HCT116 (cell line): Measurements from ENCODE around the gene MPV17. TPM values are rescaled to one million over a fixed set of nuclear protein-coding genes. Genes with fewer than 3 reads are reported as not detected.

ENCODE experiments used
- ATAC-seq: fragments of 200-7000 bp; cut with Tn5 transposase; 2 replicates; pipeline ENCODE4 v1.9.1; 2020; ENCODE audit warnings: mild to moderate bottlenecking, moderate library complexity
- BruUV-seq: library from RNA; stranded (reverse); fragments of 400-500 nt; replicated peaks from 2 replicates; lab custom pipeline; 2021; lab: Mats Ljungman, UMichigan
- CTCF ChIA-PET: fragments of 300-600 bp; sonication (Branson Sonifier 250); formaldehyde crosslinking; loops from one replicate; lab custom pipeline; 2021; ENCODE audit warnings: antibody characterized with exemption; lab: Charles Lee
- POLR2A ChIA-PET: fragments of 300-600, 350-600 bp; sonication (Branson Sonifier 250); formaldehyde crosslinking; loops from one replicate; lab custom pipeline; 2021; ENCODE audit warnings: antibody characterized with exemption; lab: Charles Lee
- RAD21 ChIA-PET, 2 experiments: fragments of 300-600 bp; sonication (Branson Sonifier 250); formaldehyde crosslinking; loops; one replicate each; lab custom pipeline; 2023; ENCODE audit warnings: low total read pairs in 2 of 2; ENCODE audit not compliant: uncharacterized antibody in 2 of 2, unreplicated experiment in 2 of 2, low non-redundant PET in 1 of 2; lab: Charles Lee
- DNase-seq: peaks from one replicate; pipeline ENCODE4 v3.0.0-alpha.2; 2010; ENCODE audit warnings: low read depth, low spot score
- H2AFZ ChIP-seq: fragments of 200-600 bp; shearing (Covaris generic), sonication (generic); 2 replicates; pipeline ENCODE4 v1.6.1; 2017; ENCODE audit warnings: low read depth, mixed run types, mixed read lengths, antibody characterized with exemption, low read length; ENCODE audit not compliant: poor library complexity, severe bottlenecking
- H3K27ac ChIP-seq: 2 replicates; pipeline ENCODE4 v1.5.1; 2012; ENCODE audit warnings: low read depth, low read length
- H3K27me3 ChIP-seq: fragments of 200-600 bp; sonication (generic); 2 replicates; pipeline ENCODE4 v1.6.1; 2016; ENCODE audit warnings: mixed run types, low read length, mixed read lengths; ENCODE audit not compliant: insufficient read depth
- H3K36me3 ChIP-seq, 2 experiments: fragments of 200-500 bp in 1 of 2; fragments of 200-600 bp in 1 of 2; sonication (Bioruptor generic) in 1 of 2; sonication (generic) in 1 of 2; 2 replicates each; pipeline versions ENCODE4 v1.5.1 to v1.6.1; 2014 to 2016; ENCODE audit warnings: low read length in 2 of 2, inconsistent platforms in 1 of 2, mixed read lengths in 1 of 2, mixed run types in 1 of 2; ENCODE audit not compliant: insufficient read depth in 2 of 2, control insufficient read depth in 1 of 2
- H3K4me1 ChIP-seq, 2 experiments: fragments of 200-600 bp in 1 of 2; sonication (generic) in 1 of 2; 2 replicates each; pipeline versions ENCODE4 v1.5.1 to v1.6.1; 2012 to 2017; ENCODE audit warnings: low read length in 2 of 2, inconsistent platforms in 1 of 2, mild to moderate bottlenecking in 1 of 2, mixed read lengths in 1 of 2, mixed run types in 1 of 2, moderate library complexity in 1 of 2; ENCODE audit not compliant: insufficient read depth in 2 of 2, control insufficient read depth in 1 of 2
- H3K4me2 ChIP-seq: fragments of 200-600 bp; sonication (generic); 2 replicates; pipeline ENCODE4 v1.6.1; 2017; ENCODE audit warnings: mixed run types, low read length, mixed read lengths
- H3K4me3 ChIP-seq, 2 experiments: fragments of 200-600 bp in 1 of 2; sonication (generic) in 1 of 2; replicated peaks in 1 of 2; 2 replicates each; pipeline ENCODE4 v1.5.1; 2011 to 2016; ENCODE audit warnings: low read length in 2 of 2, control low read depth in 1 of 2, low read depth in 1 of 2, mild to moderate bottlenecking in 1 of 2, mixed read lengths in 1 of 2, mixed run types in 1 of 2
- H3K79me2 ChIP-seq: fragments of 200-600 bp; sonication (generic); 2 replicates; pipeline ENCODE4 v1.6.1; 2017; ENCODE audit warnings: mild to moderate bottlenecking, mixed run types, low read length, moderate library complexity, mixed read lengths; ENCODE audit not compliant: insufficient read depth
- H3K9ac ChIP-seq: fragments of 200-600 bp; sonication (generic); 2 replicates; pipeline ENCODE4 v1.6.1; 2016; ENCODE audit warnings: low read length, mixed read lengths
- H3K9me2 ChIP-seq: fragments of 200-600 bp; sonication (generic), shearing (Covaris generic); 2 replicates; pipeline ENCODE4 v1.6.1; 2017; ENCODE audit warnings: mixed run types, mild to moderate bottlenecking, moderate library complexity; ENCODE audit not compliant: insufficient read depth
- H3K9me3 ChIP-seq, 2 experiments: fragments of 200-500 bp in 1 of 2; fragments of 200-600 bp in 1 of 2; sonication (Bioruptor generic) in 1 of 2; sonication (generic) in 1 of 2; 2 replicates each; pipeline ENCODE4 v1.6.1; 2014 to 2017; ENCODE audit warnings: low read length in 2 of 2, mixed read lengths in 2 of 2, inconsistent platforms in 1 of 2, low read depth in 1 of 2, mild to moderate bottlenecking in 1 of 2, mixed run types in 1 of 2, moderate library complexity in 1 of 2; ENCODE audit not compliant: control insufficient read depth in 1 of 2, insufficient read depth in 1 of 2
- H4K20me1 ChIP-seq: fragments of 200-600 bp; sonication (generic), shearing (Covaris generic); 2 replicates; pipeline ENCODE4 v1.6.1; 2017; ENCODE audit warnings: mixed run types, mild to moderate bottlenecking, moderate library complexity; ENCODE audit not compliant: insufficient read depth
- ELF1 ChIP-seq: IDR thresholded peaks from 2 replicates; pipeline ENCODE4 v1.6.1; 2012; ENCODE audit warnings: low read depth, borderline replicate concordance
- POLR2A ChIP-seq: IDR thresholded peaks from 2 replicates; pipeline ENCODE4 v1.7.0; 2011; ENCODE audit warnings: borderline replicate concordance; ENCODE audit not compliant: insufficient read depth, insufficient read length; ENCODE audit errors: extremely low read depth
- POLR2AphosphoS5 ChIP-seq: IDR thresholded peaks from 2 replicates; pipeline ENCODE4 v1.6.1; 2011; ENCODE audit warnings: mild to moderate bottlenecking, low read depth, low read length, moderate library complexity
- SP1 ChIP-seq: IDR thresholded peaks from 2 replicates; pipeline ENCODE4 v1.6.1; 2012; ENCODE audit warnings: low read depth
- TCF7L2 ChIP-seq: IDR thresholded peaks from 2 replicates; pipeline ENCODE4 v1.7.0; 2011; ENCODE audit warnings: borderline replicate concordance, inconsistent platforms; ENCODE audit not compliant: insufficient read depth, insufficient read length; ENCODE audit errors: extremely low read depth
- YY1 ChIP-seq: IDR thresholded peaks from 2 replicates; pipeline ENCODE4 v1.6.1; 2011; ENCODE audit warnings: low read length, low read depth, moderate library complexity, mild to moderate bottlenecking; ENCODE audit not compliant: insufficient replicate concordance; ENCODE audit errors: extremely low read depth
- intact Hi-C: fragments of 100-400 bp; cut with micrococcal nuclease; formaldehyde crosslinking; loops from 2 replicates; pipeline ENCODE4 v1.10.0; 2022
- total RNA-seq: library from RNA; stranded (reverse); gene quantifications from one replicate; pipeline ENCODE4 v1.2.1, GENCODE V29; 2021; ENCODE audit not compliant: unreplicated experiment
- TF ChIP-seq, protein P1 (sequence below), 3 experiments: fragments of 200-600 bp in 1 of 3; sonication (generic) in 1 of 3; IDR thresholded peaks in 2 of 3; conservative IDR thresholded peaks in 1 of 3; 2 replicates each; pipeline ENCODE4 v1.5.1; 2012 to 2017; ENCODE audit warnings: low read depth in 2 of 3, low read length in 2 of 3, antibody characterized with exemption in 1 of 3, borderline replicate concordance in 1 of 3, control low read depth in 1 of 3, mild to moderate bottlenecking in 1 of 3, mixed read lengths in 1 of 3, mixed run types in 1 of 3, moderate library complexity in 1 of 3; ENCODE audit not compliant: insufficient read depth in 1 of 3
- TF ChIP-seq, protein P2 (sequence below): IDR thresholded peaks from 2 replicates; pipeline ENCODE4 v1.6.1; 2012; ENCODE audit warnings: low read depth
- TF ChIP-seq, protein P3 (sequence below): IDR thresholded peaks from 2 replicates; pipeline ENCODE4 v1.6.1; 2011; ENCODE audit warnings: mild to moderate bottlenecking, low read length, moderate library complexity; ENCODE audit not compliant: insufficient replicate concordance; ENCODE audit errors: extremely low read depth

MPV17 gene
- total RNA-seq, 1 experiment from 2014 or later = 55.4 TPM

DNA sequence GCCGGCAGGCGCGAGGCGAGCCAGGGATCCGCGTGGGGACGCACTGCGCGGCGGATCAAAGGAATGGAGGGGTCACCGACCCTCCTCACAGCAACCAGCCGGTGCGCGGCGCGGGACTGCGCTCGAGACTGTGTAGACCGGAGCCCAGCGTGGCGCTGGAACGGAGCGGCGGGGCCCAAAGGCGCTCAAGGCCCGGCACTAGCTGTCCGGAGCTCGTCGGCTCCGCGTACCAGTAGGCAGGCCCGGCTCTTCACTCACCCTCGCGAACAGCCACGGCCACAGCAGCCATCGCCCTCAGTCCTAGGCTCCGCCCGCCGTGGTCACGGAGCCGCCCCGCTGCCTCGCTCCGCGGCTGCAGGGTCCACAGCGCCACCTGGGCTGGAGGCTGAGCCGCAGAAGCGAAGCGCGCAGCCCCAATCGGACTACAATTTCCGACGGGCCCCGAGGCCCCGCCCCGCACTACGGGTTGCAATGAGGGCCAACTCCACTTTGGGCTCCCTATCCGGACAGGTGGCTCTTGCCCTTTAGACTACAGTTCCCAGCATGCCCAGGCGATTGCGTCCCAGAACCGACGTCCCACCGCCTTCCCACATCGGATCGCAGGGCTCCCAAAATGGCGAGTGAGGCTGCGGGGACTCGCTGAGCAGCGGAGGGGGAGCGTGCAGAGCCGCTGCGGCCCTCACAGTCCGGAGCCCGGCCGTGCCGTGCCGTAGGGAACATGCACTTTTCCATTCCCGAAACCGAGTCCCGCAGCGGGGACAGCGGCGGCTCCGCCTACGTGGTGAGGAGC is 47.3 kb upstream of the MPV17 start, which contains the start of the genes EIF2B4 and SNX17:
Gene EIF2B4 (minus strand): TSS at position 313 of the 790 bp plus-strand sequence. CDS start 24 bp downstream, at position 289.
Gene SNX17 (plus strand): TSS at position 591 of the 790 bp plus-strand sequence. CDS start 128 bp downstream, at position 719.
- no peaks in the 10 kb centered on the region for H3K9me3 ChIP-seq
- peak within 1 kb of the TSS; percentile 64 to 96 for H3K4me3 ChIP-seq
- H3K4me2 ChIP-seq = peak within 1 kb of the TSS; percentile 85
- H3K27me3 ChIP-seq = no peaks in the 10 kb centered on the region
- peaks cover 10 to 29% of the 10 kb centered on the region in 2 experiments; a peak in 3 of 4 replicates for H3K4me1 ChIP-seq
- ChIA-PET CTCF (interaction anchor here (1.0 to 1.9 kb wide), 3 partner anchors 10 to 67 kb away, joined by 4 to 7 read pairs (median 5); partner anchors contain the start of genes GTF3C2 and ZNF513), RAD21 (interaction anchor here in 1 of 2 experiments (1.4 kb wide), 1 partner anchor 67 kb away, joined by 4 read pairs; no protein-coding TSS in a partner anchor)
- H2AFZ ChIP-seq = no peak within 1 kb of the TSS
- peaks cover 56% of the 10 kb centered on the region for H3K79me2 ChIP-seq
- intact Hi-C loops = loop anchor here (1.0 to 5.0 kb wide), 3 partner anchors 10 to 48 kb away; partner anchors contain the start of genes GTF3C2, MPV17 and ZNF513
- BruUV-seq = no TSS peak
- no peaks in the 10 kb centered on the region for H3K9me2 ChIP-seq
- H3K9ac ChIP-seq = peak within 1 kb of the TSS; percentile 83
- TF ChIP-seq YY1 (peak; percentile 90), ELF1 (no peak), POLR2AphosphoS5 (peak; percentile 94), TCF7L2 (peak; percentile 100), SP1 (no peak), POLR2A (peak; percentile 77)
- TF ChIP-seq, protein P1, sequence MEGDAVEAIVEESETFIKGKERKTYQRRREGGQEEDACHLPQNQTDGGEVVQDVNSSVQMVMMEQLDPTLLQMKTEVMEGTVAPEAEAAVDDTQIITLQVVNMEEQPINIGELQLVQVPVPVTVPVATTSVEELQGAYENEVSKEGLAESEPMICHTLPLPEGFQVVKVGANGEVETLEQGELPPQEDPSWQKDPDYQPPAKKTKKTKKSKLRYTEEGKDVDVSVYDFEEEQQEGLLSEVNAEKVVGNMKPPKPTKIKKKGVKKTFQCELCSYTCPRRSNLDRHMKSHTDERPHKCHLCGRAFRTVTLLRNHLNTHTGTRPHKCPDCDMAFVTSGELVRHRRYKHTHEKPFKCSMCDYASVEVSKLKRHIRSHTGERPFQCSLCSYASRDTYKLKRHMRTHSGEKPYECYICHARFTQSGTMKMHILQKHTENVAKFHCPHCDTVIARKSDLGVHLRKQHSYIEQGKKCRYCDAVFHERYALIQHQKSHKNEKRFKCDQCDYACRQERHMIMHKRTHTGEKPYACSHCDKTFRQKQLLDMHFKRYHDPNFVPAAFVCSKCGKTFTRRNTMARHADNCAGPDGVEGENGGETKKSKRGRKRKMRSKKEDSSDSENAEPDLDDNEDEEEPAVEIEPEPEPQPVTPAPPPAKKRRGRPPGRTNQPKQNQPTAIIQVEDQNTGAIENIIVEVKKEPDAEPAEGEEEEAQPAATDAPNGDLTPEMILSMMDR (IDR thresholded peaks at IDR 0.05 in 2 of 3, conservative IDR thresholded peaks at IDR 0.05 in 1 of 3; ENCODE audit: borderline replicate concordance in 1 of 3, insufficient read depth in 1 of 3, low read depth in 2 of 3, low read length in 2 of 3) = peak in 2 of 3 experiments; percentile 69 to 79; a peak in 4 of 6 replicates
- TF ChIP-seq, protein P2, sequence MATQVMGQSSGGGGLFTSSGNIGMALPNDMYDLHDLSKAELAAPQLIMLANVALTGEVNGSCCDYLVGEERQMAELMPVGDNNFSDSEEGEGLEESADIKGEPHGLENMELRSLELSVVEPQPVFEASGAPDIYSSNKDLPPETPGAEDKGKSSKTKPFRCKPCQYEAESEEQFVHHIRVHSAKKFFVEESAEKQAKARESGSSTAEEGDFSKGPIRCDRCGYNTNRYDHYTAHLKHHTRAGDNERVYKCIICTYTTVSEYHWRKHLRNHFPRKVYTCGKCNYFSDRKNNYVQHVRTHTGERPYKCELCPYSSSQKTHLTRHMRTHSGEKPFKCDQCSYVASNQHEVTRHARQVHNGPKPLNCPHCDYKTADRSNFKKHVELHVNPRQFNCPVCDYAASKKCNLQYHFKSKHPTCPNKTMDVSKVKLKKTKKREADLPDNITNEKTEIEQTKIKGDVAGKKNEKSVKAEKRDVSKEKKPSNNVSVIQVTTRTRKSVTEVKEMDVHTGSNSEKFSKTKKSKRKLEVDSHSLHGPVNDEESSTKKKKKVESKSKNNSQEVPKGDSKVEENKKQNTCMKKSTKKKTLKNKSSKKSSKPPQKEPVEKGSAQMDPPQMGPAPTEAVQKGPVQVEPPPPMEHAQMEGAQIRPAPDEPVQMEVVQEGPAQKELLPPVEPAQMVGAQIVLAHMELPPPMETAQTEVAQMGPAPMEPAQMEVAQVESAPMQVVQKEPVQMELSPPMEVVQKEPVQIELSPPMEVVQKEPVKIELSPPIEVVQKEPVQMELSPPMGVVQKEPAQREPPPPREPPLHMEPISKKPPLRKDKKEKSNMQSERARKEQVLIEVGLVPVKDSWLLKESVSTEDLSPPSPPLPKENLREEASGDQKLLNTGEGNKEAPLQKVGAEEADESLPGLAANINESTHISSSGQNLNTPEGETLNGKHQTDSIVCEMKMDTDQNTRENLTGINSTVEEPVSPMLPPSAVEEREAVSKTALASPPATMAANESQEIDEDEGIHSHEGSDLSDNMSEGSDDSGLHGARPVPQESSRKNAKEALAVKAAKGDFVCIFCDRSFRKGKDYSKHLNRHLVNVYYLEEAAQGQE = no peak
- TF ChIP-seq, protein P3, sequence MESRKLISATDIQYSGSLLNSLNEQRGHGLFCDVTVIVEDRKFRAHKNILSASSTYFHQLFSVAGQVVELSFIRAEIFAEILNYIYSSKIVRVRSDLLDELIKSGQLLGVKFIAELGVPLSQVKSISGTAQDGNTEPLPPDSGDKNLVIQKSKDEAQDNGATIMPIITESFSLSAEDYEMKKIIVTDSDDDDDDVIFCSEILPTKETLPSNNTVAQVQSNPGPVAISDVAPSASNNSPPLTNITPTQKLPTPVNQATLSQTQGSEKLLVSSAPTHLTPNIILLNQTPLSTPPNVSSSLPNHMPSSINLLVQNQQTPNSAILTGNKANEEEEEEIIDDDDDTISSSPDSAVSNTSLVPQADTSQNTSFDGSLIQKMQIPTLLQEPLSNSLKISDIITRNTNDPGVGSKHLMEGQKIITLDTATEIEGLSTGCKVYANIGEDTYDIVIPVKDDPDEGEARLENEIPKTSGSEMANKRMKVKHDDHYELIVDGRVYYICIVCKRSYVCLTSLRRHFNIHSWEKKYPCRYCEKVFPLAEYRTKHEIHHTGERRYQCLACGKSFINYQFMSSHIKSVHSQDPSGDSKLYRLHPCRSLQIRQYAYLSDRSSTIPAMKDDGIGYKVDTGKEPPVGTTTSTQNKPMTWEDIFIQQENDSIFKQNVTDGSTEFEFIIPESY = peak; percentile 91
- TF ChIP-seq, all 23 proteins: peak for 6
- peaks cover 26 to 51% of the 10 kb centered on the region in 2 experiments; a peak in 3 of 4 replicates for H3K36me3 ChIP-seq
- ATAC-seq (peak; percentile 94), DNase-seq (peak; percentile 98)
- H4K20me1 ChIP-seq = no peaks in the 10 kb centered on the region
- POLR2A ChIA-PET = interaction anchor here (1.1 to 3.9 kb wide), 5 partner anchors 9 to 47 kb away, joined by 4 to 14 read pairs (median 5); partner anchors contain the start of genes GTF3C2, MPV17 and ZNF513
- H3K27ac ChIP-seq = peak within 1 kb of the TSS; percentile 85
